Measurements from ENCODE around the gene TRAF3IP1. TPM values are rescaled to one million over a fixed set of nuclear protein-coding genes. Genes with fewer than 3 reads are reported as not detected.

The TRAF3IP1 gene
- total and polyA plus RNA-seq, 2 of the 13 experiments (the other 11 are each of a cell fraction or from before 2014, with no cell fraction given): 4.1 to 12.9 TPM

DNA sequence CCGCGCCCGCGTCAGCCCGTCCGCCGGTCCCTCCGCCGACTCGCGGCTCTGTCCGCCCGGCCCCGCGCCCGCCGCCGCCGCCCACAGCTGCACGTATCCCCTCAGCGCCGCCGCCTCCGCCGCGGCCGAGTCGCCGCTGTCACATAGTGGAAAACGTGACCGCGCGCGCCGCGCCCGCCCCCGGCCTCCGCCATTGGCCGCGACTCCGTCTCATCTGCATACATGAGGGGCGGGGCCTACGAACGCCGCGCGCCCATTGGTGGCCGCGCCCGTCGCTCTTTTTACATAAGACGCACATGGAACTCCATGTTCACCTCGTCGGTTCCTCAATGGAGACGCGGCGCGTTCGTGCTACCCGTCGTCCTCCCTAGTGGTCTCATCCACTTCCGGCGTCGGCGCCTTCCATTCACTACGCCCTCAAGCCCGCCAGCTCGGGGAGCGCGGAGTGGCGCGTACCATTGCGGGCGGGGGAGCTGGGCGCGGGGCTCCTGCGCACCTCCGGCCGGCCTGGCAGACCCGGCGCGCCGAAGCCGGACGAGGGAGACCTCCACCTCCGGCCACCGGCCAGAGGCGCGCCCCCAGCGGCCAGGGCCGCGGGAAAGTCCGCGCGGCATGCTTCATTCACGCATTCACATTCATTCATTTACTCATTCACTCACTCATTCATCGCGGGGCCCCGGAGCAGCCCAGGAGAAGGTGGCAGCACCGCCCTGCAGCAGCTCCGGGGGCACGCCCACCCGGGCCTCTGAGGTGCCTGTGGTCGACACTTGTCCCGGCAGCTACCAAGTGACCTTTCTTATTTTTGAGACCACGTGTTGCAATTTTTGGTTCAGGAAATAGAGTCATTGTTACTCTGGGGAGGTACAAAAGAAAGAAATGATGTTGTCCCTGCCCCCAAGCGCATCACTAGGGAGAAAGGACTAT lies 31.4 kb upstream of the TRAF3IP1 start (continued):
- peak; percentile 37; the same call in 1 of the 2 replicates for TF ChIP-seq GLI4 (CRISPR knock-in tag; IDR thresholded peaks at IDR 0.05; ENCODE audit: borderline replicate concordance)
- no peak for TF ChIP-seq MBD4 (IDR thresholded peaks at IDR 0.05; ENCODE audit: borderline replicate concordance, low read length)
- no peak for TF ChIP-seq KDM4B (CRISPR knock-in tag; IDR thresholded peaks at IDR 0.05)
- 0 out of 2 replicates have a peak, but pooled peaks have one; percentile 44 for TF ChIP-seq RFXANK (CRISPR knock-in tag; IDR thresholded peaks at IDR 0.05)
- no peak for TF ChIP-seq ZNF589 (CRISPR knock-in tag; conservative IDR thresholded peaks at IDR 0.05)
- TF ChIP-seq, protein P1, sequence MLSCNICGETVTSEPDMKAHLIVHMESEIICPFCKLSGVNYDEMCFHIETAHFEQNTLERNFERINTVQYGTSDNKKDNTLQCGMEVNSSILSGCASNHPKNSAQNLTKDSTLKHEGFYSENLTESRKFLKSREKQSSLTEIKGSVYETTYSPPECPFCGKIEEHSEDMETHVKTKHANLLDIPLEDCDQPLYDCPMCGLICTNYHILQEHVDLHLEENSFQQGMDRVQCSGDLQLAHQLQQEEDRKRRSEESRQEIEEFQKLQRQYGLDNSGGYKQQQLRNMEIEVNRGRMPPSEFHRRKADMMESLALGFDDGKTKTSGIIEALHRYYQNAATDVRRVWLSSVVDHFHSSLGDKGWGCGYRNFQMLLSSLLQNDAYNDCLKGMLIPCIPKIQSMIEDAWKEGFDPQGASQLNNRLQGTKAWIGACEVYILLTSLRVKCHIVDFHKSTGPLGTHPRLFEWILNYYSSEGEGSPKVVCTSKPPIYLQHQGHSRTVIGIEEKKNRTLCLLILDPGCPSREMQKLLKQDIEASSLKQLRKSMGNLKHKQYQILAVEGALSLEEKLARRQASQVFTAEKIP (CRISPR knock-in tag; IDR thresholded peaks at IDR 0.05; ENCODE audit: borderline replicate concordance): no peak
- TF ChIP-seq, protein P2, sequence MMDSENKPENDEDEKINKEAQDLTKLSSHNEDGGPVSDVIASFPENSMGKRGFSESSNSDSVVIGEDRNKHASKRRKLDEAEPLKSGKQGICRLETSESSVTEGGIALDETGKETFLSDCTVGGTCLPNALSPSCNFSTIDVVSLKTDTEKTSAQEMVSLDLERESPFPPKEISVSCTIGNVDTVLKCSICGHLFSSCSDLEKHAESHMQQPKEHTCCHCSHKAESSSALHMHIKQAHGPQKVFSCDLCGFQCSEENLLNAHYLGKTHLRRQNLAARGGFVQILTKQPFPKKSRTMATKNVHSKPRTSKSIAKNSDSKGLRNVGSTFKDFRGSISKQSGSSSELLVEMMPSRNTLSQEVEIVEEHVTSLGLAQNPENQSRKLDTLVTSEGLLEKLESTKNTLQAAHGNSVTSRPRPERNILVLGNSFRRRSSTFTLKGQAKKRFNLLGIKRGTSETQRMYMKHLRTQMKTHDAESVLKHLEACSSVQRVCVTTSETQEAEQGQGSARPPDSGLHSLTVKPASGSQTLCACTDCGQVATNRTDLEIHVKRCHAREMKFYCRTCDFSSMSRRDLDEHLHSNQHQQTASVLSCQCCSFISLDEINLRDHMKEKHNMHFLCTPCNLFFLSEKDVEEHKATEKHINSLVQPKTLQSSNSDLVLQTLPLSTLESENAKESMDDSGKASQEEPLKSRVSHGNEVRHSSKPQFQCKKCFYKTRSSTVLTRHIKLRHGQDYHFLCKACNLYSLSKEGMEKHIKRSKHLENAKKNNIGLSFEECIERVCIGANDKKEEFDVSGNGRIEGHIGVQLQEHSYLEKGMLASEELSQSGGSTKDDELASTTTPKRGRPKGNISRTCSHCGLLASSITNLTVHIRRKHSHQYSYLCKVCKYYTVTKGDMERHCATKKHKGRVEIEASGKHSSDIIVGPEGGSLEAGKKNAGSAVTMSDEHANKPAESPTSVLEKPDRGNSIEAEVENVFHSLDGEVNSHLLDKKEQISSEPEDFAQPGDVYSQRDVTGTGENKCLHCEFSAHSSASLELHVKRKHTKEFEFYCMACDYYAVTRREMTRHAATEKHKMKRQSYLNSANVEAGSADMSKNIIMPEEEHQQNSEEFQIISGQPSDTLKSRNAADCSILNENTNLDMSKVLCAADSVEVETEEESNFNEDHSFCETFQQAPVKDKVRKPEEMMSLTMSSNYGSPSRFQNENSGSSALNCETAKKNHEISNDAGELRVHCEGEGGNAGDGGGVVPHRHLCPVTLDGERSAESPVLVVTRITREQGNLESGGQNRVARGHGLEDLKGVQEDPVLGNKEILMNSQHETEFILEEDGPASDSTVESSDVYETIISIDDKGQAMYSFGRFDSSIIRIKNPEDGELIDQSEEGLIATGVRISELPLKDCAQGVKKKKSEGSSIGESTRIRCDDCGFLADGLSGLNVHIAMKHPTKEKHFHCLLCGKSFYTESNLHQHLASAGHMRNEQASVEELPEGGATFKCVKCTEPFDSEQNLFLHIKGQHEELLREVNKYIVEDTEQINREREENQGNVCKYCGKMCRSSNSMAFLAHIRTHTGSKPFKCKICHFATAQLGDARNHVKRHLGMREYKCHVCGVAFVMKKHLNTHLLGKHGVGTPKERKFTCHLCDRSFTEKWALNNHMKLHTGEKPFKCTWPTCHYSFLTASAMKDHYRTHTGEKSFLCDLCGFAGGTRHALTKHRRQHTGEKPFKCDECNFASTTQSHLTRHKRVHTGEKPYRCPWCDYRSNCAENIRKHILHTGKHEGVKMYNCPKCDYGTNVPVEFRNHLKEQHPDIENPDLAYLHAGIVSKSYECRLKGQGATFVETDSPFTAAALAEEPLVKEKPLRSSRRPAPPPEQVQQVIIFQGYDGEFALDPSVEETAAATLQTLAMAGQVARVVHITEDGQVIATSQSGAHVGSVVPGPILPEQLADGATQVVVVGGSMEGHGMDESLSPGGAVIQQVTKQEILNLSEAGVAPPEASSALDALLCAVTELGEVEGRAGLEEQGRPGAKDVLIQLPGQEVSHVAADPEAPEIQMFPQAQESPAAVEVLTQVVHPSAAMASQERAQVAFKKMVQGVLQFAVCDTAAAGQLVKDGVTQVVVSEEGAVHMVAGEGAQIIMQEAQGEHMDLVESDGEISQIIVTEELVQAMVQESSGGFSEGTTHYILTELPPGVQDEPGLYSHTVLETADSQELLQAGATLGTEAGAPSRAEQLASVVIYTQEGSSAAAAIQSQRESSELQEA (CRISPR knock-in tag; IDR thresholded peaks at IDR 0.05; ENCODE audit: not compliant biosample characterization): peak; percentile 70
- no peak; the same call in 1 of the 2 replicates for TF ChIP-seq PRMT3 (CRISPR knock-in tag; IDR thresholded peaks at IDR 0.05; ENCODE audit: borderline replicate concordance, low read depth)
- TF ChIP-seq, protein P3, sequence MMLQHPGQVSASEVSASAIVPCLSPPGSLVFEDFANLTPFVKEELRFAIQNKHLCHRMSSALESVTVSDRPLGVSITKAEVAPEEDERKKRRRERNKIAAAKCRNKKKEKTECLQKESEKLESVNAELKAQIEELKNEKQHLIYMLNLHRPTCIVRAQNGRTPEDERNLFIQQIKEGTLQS (CRISPR knock-in tag; IDR thresholded peaks at IDR 0.05): 0 out of 2 replicates have a peak, but pooled peaks have one; percentile 36
- peak; percentile 85 for TF ChIP-seq ZNF124 (CRISPR knock-in tag; IDR thresholded peaks at IDR 0.05)
- TF ChIP-seq, protein P4, sequence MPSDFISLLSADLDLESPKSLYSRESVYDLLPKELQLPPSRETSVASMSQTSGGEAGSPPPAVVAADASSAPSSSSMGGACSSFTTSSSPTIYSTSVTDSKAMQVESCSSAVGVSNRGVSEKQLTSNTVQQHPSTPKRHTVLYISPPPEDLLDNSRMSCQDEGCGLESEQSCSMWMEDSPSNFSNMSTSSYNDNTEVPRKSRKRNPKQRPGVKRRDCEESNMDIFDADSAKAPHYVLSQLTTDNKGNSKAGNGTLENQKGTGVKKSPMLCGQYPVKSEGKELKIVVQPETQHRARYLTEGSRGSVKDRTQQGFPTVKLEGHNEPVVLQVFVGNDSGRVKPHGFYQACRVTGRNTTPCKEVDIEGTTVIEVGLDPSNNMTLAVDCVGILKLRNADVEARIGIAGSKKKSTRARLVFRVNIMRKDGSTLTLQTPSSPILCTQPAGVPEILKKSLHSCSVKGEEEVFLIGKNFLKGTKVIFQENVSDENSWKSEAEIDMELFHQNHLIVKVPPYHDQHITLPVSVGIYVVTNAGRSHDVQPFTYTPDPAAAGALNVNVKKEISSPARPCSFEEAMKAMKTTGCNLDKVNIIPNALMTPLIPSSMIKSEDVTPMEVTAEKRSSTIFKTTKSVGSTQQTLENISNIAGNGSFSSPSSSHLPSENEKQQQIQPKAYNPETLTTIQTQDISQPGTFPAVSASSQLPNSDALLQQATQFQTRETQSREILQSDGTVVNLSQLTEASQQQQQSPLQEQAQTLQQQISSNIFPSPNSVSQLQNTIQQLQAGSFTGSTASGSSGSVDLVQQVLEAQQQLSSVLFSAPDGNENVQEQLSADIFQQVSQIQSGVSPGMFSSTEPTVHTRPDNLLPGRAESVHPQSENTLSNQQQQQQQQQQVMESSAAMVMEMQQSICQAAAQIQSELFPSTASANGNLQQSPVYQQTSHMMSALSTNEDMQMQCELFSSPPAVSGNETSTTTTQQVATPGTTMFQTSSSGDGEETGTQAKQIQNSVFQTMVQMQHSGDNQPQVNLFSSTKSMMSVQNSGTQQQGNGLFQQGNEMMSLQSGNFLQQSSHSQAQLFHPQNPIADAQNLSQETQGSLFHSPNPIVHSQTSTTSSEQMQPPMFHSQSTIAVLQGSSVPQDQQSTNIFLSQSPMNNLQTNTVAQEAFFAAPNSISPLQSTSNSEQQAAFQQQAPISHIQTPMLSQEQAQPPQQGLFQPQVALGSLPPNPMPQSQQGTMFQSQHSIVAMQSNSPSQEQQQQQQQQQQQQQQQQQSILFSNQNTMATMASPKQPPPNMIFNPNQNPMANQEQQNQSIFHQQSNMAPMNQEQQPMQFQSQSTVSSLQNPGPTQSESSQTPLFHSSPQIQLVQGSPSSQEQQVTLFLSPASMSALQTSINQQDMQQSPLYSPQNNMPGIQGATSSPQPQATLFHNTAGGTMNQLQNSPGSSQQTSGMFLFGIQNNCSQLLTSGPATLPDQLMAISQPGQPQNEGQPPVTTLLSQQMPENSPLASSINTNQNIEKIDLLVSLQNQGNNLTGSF (CRISPR knock-in tag; IDR thresholded peaks at IDR 0.05): no peak; the same call in 1 of the 2 replicates
- peak; percentile 65; the same call in 1 of the 2 replicates for TF ChIP-seq BRD4 (CRISPR knock-in tag; IDR thresholded peaks at IDR 0.05)
